Measurements from ENCODE around the gene TSPAN1. TPM values are rescaled to one million over a fixed set of nuclear protein-coding genes. Genes with fewer than 3 reads are reported as not detected.

TSPAN1 gene
- total and polyA plus RNA-seq, 2 of the 13 experiments (the other 11 are each of a cell fraction or from before 2014, with no cell fraction given), result 1.7 to 2.9 TPM

- no peaks in the 10 kb centered on the region for H3K79me2 ChIP-seq (ENCODE audit: insufficient read depth, low read length)
- intact Hi-C loops (cut with micrococcal nuclease; ENCODE audit: unreplicated experiment), result loop anchor here (2.0 kb wide), 1 partner anchor 42 kb away; no protein-coding TSS in a partner anchor
- H3K9me3 ChIP-seq (ENCODE audit: low read length), result no peaks in the 10 kb centered on the region
- WGBS (ENCODE audit: low lambda C conversion rate), result 51% methylated on average over 13 of the region's 13 CpGs
- H3K4me1 ChIP-seq (ENCODE audit: insufficient read depth, low read length), result peaks cover 15% of the 10 kb centered on the region
- ATAC-seq (no peak), FAIRE-seq (no peak), DNase-seq (ENCODE audit: low spot score) (no peak)
- no TSS peak for BruUV-seq (replicated peaks)
- H2AFZ ChIP-seq (ENCODE audit: low read length), result no peak overlapping the region
- ChIA-PET CTCF (ENCODE audit: low intra/inter-chr PET ratio, low total read pairs) (no interaction called here), POLR2A (no interaction called here)
- H4K20me1 ChIP-seq (ENCODE audit: insufficient read depth, low read length), result no peaks in the 10 kb centered on the region
- no peak overlapping the region for H3K4me3 ChIP-seq (replicated peaks in 1 of 3; ENCODE audit: insufficient read depth in 1 of 3, low read depth in 2 of 3, low read length in 3 of 3)
- H3K36me3 ChIP-seq (replicated peaks in 1 of 2; ENCODE audit: control insufficient read depth in 1 of 2, insufficient read depth in 2 of 2, low read length in 2 of 2), result no peaks in the 10 kb centered on the region
- H3K4me2 ChIP-seq (ENCODE audit: low read depth, low read length), result no peak overlapping the region
- in situ Hi-C loops (cut with HindIII; ENCODE audit: extremely low pct_ligation_motif_present, low pct_unique_long_range_greater_than_20kb), result no loop called here
- TF ChIP-seq ZFP90 (CRISPR knock-in tag; IDR thresholded peaks at IDR 0.05; ENCODE audit: borderline replicate concordance) (no peak), ZBTB42 (CRISPR knock-in tag; IDR thresholded peaks at IDR 0.05) (no peak), ZNF766 (CRISPR knock-in tag; IDR thresholded peaks at IDR 0.05; ENCODE audit: borderline replicate concordance) (no peak), HDAC1 (CRISPR knock-in tag; IDR thresholded peaks at IDR 0.05) (no peak), PCBP1 (IDR thresholded peaks at IDR 0.05; ENCODE audit: borderline replicate concordance, low read depth, low read length) (no peak), ZNF337 (CRISPR knock-in tag; IDR thresholded peaks at IDR 0.05; ENCODE audit: borderline replicate concordance, low read depth) (no peak)
- peaks cover 0 to 5% of the 10 kb centered on the region in 2 experiments; a peak in 1 of 5 replicates for H3K27me3 ChIP-seq (ENCODE audit: control insufficient read depth in 1 of 2, insufficient read depth in 2 of 2, low read length in 2 of 2)
- H3K9ac ChIP-seq (ENCODE audit: insufficient read depth, low read depth, low read length), result no peak overlapping the region
- no peak overlapping the region for H3K27ac ChIP-seq (ENCODE audit: extremely low read length, insufficient read depth, low read length)
Observed at GRCh38 chr1:46158312-46159281, 16.3 kb upstream of the TSPAN1 start.

GRCh38 chr1:46159516-46159915 lies 15.4 kb upstream of the TSPAN1 start:
- POLR2A ChIA-PET, result no interaction called here

More at GRCh38 chr1:46159516-46159915, 15.4 kb upstream of the TSPAN1 start:
- H3K4me1 ChIP-seq (ENCODE audit: insufficient read depth, low read length), result peaks cover 15% of the 10 kb centered on the region
- H3K9ac ChIP-seq (ENCODE audit: insufficient read depth, low read depth, low read length), result no peak overlapping the region
- no peak overlapping the region for H3K4me3 ChIP-seq (replicated peaks in 1 of 3; ENCODE audit: insufficient read depth in 1 of 3, low read depth in 2 of 3, low read length in 3 of 3)
- peaks cover 0 to 13% of the 10 kb centered on the region in 2 experiments; a peak in 2 of 5 replicates for H3K27me3 ChIP-seq (ENCODE audit: control insufficient read depth in 1 of 2, insufficient read depth in 2 of 2, low read length in 2 of 2)
- H2AFZ ChIP-seq (ENCODE audit: low read length), result no peak overlapping the region
- CTCF ChIA-PET (ENCODE audit: low intra/inter-chr PET ratio, low total read pairs), result no interaction called here
- ATAC-seq (no peak), FAIRE-seq (no peak), DNase-seq (ENCODE audit: low spot score) (no peak)
- H3K27ac ChIP-seq (ENCODE audit: extremely low read length, insufficient read depth, low read length), result no peak overlapping the region
- intact Hi-C loops (cut with micrococcal nuclease; ENCODE audit: unreplicated experiment) (loop anchor here (2.0 kb wide), 1 partner anchor 43 kb away; no protein-coding TSS in a partner anchor), in situ Hi-C loops (cut with HindIII; ENCODE audit: extremely low pct_ligation_motif_present, low pct_unique_long_range_greater_than_20kb) (no loop called here)
- no TSS peak for BruUV-seq (replicated peaks)
- no peaks in the 10 kb centered on the region for H3K36me3 ChIP-seq (replicated peaks in 1 of 2; ENCODE audit: control insufficient read depth in 1 of 2, insufficient read depth in 2 of 2, low read length in 2 of 2)
- 25% methylated on average over 3 of the region's 3 CpGs for WGBS (ENCODE audit: low lambda C conversion rate)
- TF ChIP-seq PLSCR1 (CRISPR knock-in tag; IDR thresholded peaks at IDR 0.05; ENCODE audit: borderline replicate concordance) (no peak), ZFAT (CRISPR knock-in tag; conservative IDR thresholded peaks at IDR 0.05) (no peak), ZBTB49 (CRISPR knock-in tag; IDR thresholded peaks at IDR 0.05; ENCODE audit: borderline replicate concordance) (no peak), REXO4 (CRISPR knock-in tag; IDR thresholded peaks at IDR 0.05; ENCODE audit: borderline replicate concordance) (no peak), JUND (CRISPR knock-in tag; IDR thresholded peaks at IDR 0.05) (no peak), ZNF576 (CRISPR knock-in tag; IDR thresholded peaks at IDR 0.05) (no peak), POLR2A (IDR thresholded peaks at IDR 0.05; ENCODE audit: insufficient read depth in 1 of 2, low read depth in 2 of 2, low read length in 2 of 2) (no peak)
- no peaks in the 10 kb centered on the region for H3K79me2 ChIP-seq (ENCODE audit: insufficient read depth, low read length)
- no peak overlapping the region for H3K4me2 ChIP-seq (ENCODE audit: low read depth, low read length)
- H3K9me3 ChIP-seq (ENCODE audit: low read length), result no peaks in the 10 kb centered on the region
- H4K20me1 ChIP-seq (ENCODE audit: insufficient read depth, low read length), result no peaks in the 10 kb centered on the region

All from HepG2 (cell line).